ENCODE results near the gene POM121L2.
"Not testable (repeated sequence)": the region's sequence is repeated elsewhere in the genome, so short reads cannot be mapped to it uniquely, and the experiment has no call there.

POM121L2 gene

DNA sequence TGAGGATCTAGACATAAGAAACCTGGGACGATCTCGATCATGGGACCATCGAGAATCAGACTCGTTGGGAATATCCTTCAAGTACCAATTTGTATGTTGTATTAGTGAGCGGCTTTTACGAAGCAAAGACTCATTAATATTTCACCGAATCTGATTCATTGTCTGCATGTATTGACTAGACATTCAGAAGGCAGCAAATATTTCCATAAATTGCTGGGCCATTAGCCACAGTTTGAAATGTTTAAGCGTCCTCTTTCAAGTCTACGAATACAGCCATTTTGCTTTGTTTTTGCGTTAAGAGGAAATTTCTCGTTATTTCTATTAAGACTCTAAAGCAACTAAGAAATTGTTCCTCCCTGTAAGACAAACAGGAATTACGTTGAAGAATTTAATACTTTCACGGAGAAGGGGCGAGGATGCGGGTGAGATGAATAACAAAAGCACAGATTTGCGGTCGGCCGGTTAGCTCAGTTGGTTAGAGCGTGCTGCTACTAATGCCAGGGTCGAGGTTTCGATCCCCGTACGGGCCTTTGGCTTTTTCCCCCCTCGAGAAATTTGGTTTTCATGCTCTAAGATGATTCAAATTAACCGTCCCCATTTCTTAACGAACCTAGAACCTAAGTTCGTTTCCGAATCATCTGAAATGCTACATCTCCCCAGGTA, 18.5 kb downstream of the POM121L2 start:
- no peak for DNase-seq (ENCODE audit: low read depth)

DNA sequence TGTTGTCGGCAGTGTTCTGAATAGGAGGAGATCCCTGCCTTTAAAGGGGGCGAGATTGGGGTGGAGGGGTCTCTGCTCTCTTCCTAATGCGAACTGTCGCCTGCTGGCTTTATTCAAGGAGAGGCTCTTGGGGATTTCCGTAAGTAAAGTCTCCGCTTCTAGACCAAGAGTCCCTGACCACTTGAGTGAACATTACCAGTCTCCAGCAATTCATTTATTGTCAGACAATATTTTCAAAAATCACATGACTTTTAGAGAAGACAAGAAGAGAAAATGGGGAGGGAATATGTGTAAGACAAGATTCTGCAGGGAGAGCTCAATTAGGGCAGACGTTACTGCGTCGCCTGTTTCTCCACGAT, 21.2 kb downstream of the POM121L2 start:
- DNase-seq (ENCODE audit: low read depth), result no peak

DNA sequence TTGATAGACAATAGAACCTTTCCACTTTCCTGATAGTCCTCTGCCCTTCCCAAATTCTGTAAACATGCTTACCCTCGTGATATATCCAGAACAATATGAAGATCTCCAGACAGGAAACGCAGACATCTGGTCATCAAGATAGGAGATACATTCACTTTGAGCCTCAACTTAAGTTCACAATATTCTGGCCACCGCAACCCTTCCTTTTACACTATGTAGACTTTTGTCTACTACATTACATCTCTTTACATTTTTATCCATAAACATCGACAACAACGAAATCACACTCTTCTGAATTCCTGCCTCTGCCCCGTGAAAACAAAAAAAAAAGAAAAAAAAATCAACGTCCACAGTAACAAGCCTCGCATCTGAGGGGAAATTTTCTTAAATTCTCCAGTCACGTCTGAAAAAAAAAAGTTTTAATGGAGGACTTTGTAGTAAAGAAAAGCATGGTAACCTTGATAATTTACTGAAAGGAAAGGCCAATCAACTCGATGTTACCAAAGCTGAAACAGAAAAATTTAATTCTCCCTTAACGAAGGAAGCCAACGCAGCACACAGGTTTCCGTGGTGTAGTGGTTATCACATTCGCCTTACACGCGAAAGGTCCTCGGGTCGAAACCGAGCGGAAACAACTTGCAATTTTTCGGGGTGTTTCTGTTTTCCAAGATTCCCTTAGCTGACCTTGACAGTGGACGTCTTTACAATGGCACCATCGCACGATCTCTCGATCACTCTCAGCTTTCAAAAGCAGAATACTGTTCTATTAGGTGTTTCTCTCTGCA, 21.8 kb downstream of the POM121L2 start:
- DNase-seq (ENCODE audit: low read depth), result no peak

DNA sequence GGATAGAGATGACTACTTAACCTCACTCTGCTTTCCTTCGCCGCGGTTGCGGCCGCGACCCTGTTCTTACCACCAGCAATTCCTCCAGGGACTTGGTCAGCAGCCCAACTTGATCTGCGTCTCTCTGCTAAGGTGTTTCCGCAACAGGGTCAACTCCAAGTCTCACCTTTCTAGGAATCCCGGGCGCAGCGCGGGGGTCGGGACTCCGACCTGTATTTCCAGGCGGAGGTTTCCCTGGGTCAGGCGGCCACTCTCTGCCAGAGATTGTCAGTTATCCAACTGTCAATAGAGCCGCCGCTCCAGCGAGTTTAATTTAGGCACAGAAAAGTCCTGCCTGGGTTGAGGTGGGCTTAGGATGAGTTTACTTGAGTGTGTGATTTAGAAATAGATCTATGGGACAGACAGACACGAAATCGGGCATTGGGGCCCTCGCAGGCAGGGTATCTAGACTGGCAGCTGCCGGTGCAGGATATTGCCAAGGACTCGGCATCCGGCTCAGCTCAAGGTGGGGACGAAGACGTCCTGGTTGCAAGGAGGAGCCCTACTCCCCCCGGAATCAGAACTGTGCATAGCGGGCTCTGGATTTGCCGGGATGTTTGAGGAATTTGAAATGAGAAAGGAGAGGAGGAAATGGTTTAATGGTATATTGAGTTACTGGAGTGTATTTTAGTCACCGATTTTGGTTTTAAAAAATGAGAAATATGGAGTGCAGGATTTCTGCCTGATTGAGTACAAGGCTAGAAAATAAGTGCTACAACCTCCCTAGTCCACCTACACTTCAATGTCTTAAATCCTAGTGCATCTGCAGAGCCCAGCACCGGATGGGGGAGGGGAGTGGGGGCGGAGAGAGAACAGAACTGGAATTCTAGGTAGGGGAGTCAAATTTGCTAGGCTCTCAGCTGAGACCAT, 23.7 kb downstream of the POM121L2 start:
- no peak for DNase-seq (ENCODE audit: low read depth)

DNA sequence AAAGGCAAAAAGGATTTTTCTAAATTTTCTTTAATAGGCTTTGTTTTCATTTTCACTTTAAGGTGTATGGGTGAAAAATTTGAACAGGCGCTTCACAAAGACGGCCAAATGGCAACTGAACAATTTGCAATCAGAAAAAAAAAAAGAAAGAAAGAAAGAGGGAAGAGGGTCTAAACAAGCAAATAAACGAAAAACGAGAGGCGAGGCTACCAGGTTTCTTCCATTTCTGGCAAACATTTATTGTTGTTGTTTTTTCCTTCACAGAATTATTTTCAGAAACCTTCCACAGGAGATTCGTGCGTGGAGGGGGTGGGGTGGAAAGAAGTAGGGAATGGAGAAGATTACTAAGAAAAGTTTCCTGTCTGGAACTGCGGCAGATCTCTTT, 24.3 kb downstream of the POM121L2 start:
- DNase-seq (ENCODE audit: low read depth), result no peak

DNA sequence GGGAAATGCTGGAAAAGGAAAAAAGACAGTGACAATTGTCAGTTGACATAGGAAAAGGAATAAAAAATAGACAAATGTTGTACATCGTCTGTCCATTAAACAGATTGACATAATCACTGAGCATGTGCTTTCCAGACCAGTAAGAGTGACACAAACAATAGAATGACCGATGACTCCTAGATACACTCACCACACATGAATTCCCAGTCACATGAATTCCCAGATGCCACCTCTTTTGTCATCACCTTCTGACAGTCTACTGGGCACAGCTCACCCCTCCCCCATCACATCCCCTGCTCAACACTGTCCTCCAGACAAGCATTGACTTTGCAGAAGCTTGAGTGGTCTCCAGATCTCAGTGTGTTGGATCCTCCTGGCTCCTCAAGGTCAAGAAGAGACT, 25.9 kb downstream of the POM121L2 start:
- no peak for DNase-seq (ENCODE audit: low read depth)

DNA sequence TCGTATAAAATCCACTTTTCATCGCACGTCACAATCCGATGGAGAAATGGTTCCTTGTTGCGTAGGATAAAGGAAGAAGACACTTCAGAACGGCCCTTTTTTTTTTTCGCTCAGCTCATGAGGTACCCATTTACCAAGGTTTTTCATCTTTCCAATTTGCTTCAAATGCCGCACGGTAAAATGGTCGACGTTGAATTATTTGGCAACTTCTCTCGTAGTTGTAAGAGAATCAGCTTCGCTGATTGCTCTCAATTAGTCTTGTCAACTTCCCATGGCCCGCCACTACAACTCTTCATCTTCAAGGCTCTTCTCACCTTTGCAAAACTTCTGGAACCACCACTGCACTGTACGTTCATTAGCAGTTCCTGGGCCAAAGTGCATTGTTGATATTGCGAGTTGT, 28.8 kb downstream of the POM121L2 start:
- DNase-seq (ENCODE audit: low read depth), result no peak

DNA sequence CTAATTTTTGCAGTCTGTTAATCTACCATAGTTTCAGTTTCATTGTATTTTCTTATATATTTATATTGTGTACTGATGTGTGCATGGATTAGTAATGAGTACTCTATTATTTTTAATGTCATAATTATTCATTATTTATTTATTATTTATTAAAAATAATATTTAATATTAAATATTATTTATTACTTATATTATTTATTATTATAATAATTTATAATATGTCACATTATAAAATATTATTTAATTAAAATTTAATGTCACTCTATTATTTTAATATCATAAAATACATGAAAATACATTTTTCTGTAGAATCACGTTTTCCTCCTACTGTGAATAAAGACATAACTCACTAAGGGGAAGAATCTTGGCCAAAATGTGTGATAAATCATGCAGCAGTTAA, 30.5 kb downstream of the POM121L2 start:
- no peak for DNase-seq (ENCODE audit: low read depth)

DNA sequence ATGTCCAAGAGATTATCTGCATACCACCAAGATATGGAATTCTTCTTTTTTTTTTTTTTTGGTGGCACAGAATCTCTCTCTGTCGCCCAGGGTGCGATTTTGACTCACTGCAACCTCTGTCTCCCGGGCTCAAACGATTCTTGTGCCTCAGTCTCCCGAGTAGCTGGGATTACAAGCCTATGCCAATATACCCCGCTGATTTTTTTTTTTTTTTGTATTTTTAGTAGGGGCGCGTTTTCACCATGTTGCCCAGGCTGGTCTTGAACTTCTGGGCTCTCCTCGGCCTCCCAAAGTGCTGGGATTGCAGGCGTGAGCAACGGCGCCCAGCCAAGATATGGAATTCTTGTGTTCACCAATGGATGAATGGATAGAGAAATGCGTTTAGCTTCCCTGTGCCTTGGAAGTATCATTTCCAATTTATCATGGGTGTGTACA, 31.0 kb downstream of the POM121L2 start:
- DNase-seq (ENCODE audit: low read depth), result no peak

DNA sequence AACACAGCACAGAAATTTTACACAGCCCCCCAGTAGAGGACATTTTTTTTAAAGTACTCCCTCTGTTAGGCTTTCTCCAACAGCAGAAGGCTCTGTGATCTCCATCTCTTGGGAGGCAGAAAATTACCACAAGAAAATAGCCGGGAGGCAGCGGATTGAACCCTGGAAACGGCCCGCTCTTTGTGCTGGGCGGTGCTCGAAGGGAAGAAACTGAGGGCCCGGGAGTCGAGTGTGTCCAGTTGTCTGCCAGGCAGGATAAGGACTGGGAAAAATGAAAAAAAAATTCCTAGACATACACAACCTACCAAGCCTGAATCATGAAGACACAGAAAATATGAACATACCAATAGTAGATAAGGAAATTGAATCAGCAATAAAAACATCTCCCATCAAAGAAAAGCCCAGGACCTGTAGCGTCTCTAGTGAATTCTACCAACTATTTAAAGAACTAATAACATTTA, 31.5 kb downstream of the POM121L2 start:
- no peak for DNase-seq (ENCODE audit: low read depth)

DNA sequence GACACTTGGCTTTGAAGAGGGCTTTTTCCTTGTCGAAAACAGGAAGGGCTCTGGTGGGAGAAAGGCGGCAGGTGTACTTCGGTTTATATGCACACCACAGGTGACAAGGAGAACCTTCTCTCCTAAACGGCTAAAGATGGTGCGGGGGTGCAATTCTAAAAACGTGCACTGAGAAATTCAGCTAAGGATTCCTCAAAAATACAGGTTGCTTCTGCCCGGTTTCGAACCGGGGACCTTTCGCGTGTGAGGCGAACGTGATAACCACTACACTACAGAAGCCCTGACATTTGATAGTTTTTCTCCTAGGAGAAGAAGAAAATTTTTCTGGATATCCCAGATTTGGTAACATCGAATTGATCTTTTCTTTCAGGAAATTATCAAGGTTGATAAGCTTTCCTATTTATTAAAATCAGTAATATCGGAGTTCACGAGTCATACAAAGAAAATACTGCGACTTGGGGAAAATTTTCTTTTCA, 32.0 kb downstream of the POM121L2 start:
- peak; percentile 42 for DNase-seq (ENCODE audit: low read depth)

DNA sequence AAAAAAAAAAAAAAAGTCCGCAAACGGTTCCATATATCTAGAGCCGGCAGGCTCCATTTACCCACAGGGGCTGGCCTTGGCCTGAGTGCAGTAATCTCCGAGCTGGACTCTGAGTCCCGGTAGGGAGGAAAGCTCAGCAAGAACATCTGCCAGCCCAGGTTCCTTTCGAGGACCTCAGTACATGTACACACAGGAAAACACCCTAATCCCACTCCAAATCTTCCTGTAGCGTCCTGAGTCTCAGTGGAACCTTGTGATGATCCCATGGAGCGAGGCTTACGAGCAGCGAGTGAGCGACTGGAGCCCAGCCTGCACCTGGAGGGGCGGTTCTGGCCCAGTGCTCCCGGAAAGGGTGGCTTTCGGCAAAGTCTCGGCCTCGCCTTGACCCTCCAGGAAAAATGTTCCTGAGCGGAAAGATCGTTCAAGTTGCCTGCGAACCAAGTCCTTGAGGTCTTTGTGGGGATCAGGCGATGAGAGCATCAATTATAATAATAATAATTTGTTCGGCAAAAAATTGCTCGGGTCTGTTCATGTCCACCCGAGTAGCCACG, 32.5 kb downstream of the POM121L2 start:
- DNase-seq (ENCODE audit: low read depth), result no peak

DNA sequence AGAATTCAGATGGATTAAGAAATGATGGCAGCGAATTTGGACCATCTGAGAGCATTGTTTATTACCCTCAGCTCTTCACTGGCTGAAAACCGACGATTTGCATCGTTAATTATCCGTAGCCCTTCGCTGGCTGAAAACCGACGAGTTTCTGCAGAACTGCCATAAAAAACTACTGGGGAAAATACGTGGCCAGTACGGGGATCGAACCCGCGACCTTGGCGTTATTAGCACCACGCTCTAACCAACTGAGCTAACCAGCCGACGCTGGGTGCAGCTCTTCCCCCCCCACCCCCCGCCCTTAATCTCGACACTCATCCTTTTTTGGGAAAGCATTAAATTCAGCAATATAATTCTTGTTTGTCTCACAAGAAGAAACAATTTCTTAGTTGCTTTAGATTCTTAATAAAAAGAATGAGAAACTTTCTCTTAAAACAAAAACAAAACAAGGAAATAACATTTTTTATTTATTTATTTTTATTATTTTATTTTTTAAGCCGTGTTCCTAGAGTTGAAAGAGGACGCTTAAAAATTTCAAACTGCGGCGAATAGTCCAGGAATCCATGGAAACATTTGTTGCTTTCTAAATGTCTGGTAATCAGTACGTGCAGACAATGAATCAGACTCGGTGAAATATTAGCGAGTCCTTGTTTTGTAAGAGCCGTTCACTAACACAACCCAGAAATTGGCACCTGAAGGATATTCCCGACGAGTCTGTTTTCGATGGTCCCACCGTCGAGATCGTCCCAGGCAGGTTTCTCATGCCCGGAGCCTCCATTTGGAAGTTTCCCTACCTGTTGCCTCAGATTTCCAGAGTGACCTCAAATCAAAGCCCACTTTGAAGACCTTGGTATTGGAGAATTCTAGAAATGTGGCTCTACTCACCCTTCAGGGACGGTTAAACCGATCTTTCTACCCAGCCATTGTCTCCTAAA, 36.8 kb downstream of the POM121L2 start:
- peak; percentile 37 for DNase-seq (ENCODE audit: low read depth)

DNA sequence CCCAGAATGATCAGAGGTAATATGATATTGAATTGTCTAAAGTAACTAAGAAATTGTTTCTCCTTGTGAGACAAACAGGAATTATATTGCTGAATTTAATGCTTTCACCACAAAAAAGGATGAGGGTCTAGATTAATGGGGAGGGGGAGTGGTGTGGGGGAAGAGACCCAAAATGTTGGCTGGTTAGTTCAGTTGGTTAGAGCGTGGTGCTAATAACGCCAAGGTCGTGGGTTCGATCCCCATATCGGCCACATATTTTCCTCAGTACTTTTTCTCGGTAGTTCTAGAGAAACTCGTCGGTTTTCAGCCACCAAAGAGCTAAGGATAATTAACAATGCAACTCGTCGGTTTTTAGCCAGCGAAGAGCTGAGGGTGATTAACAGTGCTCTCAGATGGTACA, 38.3 kb downstream of the POM121L2 start:
- no peak for DNase-seq (ENCODE audit: low read depth)

DNA sequence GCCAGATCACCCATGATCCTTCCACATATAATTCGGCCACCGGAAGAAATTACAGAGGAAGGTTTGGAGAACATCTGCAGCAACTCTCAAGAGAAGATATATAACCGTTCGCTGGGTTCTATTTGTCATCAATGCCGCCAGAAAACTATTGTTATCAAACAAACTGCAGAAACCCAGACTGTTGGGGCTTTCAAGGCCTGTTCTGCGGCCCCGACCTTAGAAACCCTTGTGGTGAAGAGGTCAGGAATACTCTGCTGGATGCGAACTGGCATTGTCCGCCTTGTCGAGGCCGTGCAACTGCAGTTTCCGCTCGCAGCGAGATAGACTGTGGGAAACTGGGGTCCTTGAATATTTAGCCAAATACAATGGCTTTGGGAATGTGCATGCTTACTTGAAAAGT, 43.3 kb downstream of the POM121L2 start:
- DNase-seq (ENCODE audit: low read depth), result no peak

DNA sequence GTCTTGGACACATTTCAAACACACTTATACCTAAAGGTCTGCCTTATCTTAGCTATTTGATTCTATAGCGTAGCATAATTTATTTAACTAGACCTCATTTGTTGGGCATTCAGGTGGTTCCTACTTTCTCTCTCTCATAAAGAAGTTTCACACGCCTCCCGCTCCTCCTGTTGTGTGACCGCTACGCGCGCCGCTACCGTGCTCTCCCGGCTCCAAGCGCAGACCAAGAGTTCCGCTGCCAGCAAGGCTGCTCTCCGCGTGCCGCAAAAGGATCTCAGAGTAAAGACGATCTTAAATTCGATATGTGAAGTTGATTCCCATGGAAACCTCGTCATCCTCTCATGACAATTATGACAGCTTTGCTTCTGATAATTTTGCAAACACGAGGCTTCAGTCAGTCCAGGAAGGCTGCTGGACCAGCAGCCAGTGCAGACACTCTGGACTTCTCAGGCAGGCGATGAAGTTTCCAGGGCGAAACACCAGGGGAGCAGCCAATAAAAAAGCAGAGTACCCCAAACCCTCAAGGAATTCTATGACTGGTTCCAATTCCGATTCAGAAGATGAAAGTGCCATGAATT, 44.1 kb downstream of the POM121L2 start:
- no peak for DNase-seq (ENCODE audit: low read depth)

DNA sequence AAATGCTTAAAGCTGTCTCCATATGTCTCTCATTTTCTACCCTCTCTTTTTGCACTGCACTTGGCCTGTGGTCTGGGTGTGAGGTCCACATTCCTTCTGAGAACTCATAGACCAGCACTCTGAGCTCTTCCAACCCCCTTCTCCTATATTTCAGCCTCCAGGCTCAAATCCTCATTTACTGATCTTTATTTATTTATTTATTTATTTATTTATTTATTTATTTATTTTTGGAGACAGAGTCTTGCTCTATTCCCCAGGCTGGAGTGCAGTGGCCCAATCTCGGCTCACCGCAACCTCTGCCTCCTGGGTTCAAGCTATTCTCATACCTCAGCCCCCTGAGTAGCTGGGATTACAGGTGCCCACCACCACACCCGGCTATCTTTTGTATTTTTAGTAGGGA, 45.1 kb downstream of the POM121L2 start:
- DNase-seq (ENCODE audit: low read depth), result not testable (repeated sequence)

DNA sequence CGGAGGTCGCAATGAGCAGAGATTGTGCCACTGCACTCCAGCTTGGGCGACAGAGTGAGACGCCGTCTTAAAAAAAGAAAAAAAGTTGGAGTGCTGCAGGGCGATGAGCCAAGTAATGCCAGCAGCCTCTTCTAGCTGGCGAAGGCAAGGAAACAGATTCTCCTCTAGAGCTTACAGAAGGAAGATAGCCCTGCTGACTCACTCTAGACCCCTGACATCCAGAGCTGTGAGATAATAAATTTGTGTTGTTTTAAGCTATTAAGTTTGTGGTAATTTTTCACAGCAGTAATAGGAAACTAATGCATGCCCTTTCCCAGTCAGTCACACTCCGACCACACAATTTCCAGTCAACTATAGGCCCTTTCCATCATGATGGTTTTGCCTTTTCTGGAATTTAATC, 48.2 kb downstream of the POM121L2 start:
- no peak for DNase-seq (ENCODE audit: low read depth)

DNA sequence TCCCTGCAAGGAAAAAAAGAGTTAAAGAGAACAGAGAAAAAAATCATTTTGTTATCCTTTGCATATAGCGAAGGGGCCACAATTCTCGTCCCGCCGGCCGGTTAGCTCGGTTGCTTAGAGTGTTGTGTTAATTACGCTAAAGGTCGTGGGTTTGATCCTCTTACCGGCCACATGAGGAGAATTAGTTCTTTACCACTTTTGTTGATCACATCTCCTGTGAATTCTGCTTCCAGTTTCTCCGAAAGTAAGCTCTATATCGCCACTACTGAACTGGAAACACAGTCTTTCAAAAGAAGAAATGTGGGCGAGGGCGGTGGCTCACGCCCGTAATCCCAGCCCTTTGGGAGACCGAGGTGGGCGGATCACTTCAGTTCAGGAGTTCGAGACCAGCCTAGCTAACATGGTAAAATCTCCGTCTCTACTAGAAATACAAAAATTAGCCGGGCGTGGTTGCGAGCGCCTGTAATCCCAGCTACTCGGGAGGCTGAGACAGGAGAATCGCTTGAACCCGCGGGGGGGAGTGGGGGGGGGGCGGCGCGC, 51.2 kb downstream of the POM121L2 start:
- DNase-seq (ENCODE audit: low read depth), result no peak

DNA sequence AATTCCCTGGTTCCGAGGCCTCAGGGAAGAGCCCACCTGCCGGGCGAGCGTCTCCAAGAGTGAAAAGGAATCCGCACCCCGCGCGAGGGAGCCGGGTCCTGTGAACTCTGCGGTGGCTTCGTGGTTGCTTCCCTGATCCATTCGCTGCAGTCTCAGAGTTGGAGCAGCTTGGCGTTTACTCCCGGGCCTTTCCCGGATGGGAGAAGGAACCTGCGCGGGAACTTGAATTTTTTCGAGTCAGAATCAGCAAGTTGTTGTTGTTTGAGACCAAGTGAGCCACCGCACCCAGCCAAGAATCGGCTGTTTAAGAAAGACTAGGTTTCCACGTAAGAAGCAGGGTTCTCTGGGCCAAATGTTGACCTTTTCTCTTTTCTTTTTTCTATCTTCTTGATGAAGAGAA, 51.7 kb downstream of the POM121L2 start:
- DNase-seq (ENCODE audit: low read depth), result no peak
